ENCODE measurements around the gene USP13.

GRCh38 chr3:179655236-179655635 lies 2.4 kb downstream of the USP13 start:
- TF ChIP-seq, protein P1, sequence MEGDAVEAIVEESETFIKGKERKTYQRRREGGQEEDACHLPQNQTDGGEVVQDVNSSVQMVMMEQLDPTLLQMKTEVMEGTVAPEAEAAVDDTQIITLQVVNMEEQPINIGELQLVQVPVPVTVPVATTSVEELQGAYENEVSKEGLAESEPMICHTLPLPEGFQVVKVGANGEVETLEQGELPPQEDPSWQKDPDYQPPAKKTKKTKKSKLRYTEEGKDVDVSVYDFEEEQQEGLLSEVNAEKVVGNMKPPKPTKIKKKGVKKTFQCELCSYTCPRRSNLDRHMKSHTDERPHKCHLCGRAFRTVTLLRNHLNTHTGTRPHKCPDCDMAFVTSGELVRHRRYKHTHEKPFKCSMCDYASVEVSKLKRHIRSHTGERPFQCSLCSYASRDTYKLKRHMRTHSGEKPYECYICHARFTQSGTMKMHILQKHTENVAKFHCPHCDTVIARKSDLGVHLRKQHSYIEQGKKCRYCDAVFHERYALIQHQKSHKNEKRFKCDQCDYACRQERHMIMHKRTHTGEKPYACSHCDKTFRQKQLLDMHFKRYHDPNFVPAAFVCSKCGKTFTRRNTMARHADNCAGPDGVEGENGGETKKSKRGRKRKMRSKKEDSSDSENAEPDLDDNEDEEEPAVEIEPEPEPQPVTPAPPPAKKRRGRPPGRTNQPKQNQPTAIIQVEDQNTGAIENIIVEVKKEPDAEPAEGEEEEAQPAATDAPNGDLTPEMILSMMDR (IDR thresholded peaks at IDR 0.05; ENCODE audit: low read depth, low read length, missing input control) = no peak
- TF ChIP-seq YY1 (IDR thresholded peaks at IDR 0.05) (no peak), TAF1 (conservative IDR thresholded peaks at IDR 0.05) (no peak), HNF4A (conservative IDR thresholded peaks at IDR 0.05) (no peak), REST (IDR thresholded peaks at IDR 0.05) (no peak), ZBTB33 (IDR thresholded peaks at IDR 0.05) (no peak)
